Measurements from ENCODE around the gene CDH20.

Gene CDH20

GRCh38 chr18:61582202-61582710 lies 249.0 kb downstream of the CDH20 start:
- no peak overlapping the region for H3K4me3 Mint-ChIP-seq
- no peaks in the 10 kb centered on the region for H3K36me3 Mint-ChIP-seq
- no peaks in the 10 kb centered on the region for H3K9me3 Mint-ChIP-seq
- DNase-seq (ENCODE audit: low spot score in 2 of 2) (no peak), ATAC-seq (no peak)
- H3K4me1 Mint-ChIP-seq: peaks cover 9% of the 10 kb centered on the region
- no peak overlapping the region for H3K27ac Mint-ChIP-seq

GRCh38 chr18:61583548-61583947 lies 250.3 kb downstream of the CDH20 start:
- DNase-seq (ENCODE audit: low spot score in 2 of 2) (no peak), ATAC-seq (no peak)
- H3K9me3 Mint-ChIP-seq: no peaks in the 10 kb centered on the region
- no peak overlapping the region for H3K27ac Mint-ChIP-seq
- no peaks in the 10 kb centered on the region for H3K36me3 Mint-ChIP-seq
- no peak overlapping the region for H3K4me3 Mint-ChIP-seq
- peaks cover 9% of the 10 kb centered on the region for H3K4me1 Mint-ChIP-seq

GRCh38 chr18:61587865-61588264 lies 254.6 kb downstream of the CDH20 start:
- DNase-seq (ENCODE audit: low spot score in 2 of 2): no peak
- Mint-ChIP-seq H3K4me3 (no peak overlapping the region), H3K4me1 (no peaks in the 10 kb centered on the region), H3K36me3 (no peaks in the 10 kb centered on the region), H3K27ac (no peak overlapping the region), H3K9me3 (no peaks in the 10 kb centered on the region)
- no peak for ATAC-seq

GRCh38 chr18:61589053-61589723 lies 256.0 kb downstream of the CDH20 start:
- Mint-ChIP-seq H3K9me3 (no peaks in the 10 kb centered on the region), H3K4me3 (no peak overlapping the region), H3K36me3 (no peaks in the 10 kb centered on the region), H3K4me1 (no peaks in the 10 kb centered on the region), H3K27ac (no peak overlapping the region)
- ATAC-seq: no peak
- no peak for DNase-seq (ENCODE audit: low spot score in 2 of 2)

- Mint-ChIP-seq H3K4me3 (no peak overlapping the region), H3K27ac (no peak overlapping the region), H3K9me3 (no peaks in the 10 kb centered on the region), H3K36me3 (no peaks in the 10 kb centered on the region), H3K4me1 (no peaks in the 10 kb centered on the region)
- DNase-seq (ENCODE audit: low spot score in 2 of 2) (no peak), ATAC-seq (no peak)
These were observed 256.5 kb downstream of the CDH20 start for GRCh38 chr18:61589724-61590065.

- H3K4me1 Mint-ChIP-seq: no peaks in the 10 kb centered on the region
- ATAC-seq: no peak
- no peaks in the 10 kb centered on the region for H3K9me3 Mint-ChIP-seq
- no peak overlapping the region for H3K27ac Mint-ChIP-seq
- DNase-seq (ENCODE audit: low spot score in 2 of 2): no peak
- no peaks in the 10 kb centered on the region for H3K36me3 Mint-ChIP-seq
- no peak overlapping the region for H3K4me3 Mint-ChIP-seq
These were observed 258.0 kb downstream of the CDH20 start for GRCh38 chr18:61591253-61591652.

- Mint-ChIP-seq H3K4me3 (no peak overlapping the region), H3K9me3 (no peaks in the 10 kb centered on the region), H3K27ac (no peak overlapping the region), H3K4me1 (no peaks in the 10 kb centered on the region), H3K36me3 (no peaks in the 10 kb centered on the region)
- no peak for DNase-seq (ENCODE audit: low spot score in 2 of 2)
- ATAC-seq: no peak
These were observed 262.5 kb downstream of the CDH20 start for GRCh38 chr18:61595615-61596251.

GRCh38 chr18:61596296-61596695 lies 263.1 kb downstream of the CDH20 start:
- ATAC-seq (no peak), DNase-seq (ENCODE audit: low spot score in 2 of 2) (no peak)
- no peak overlapping the region for H3K4me3 Mint-ChIP-seq
- H3K27ac Mint-ChIP-seq: no peak overlapping the region
- no peaks in the 10 kb centered on the region for H3K9me3 Mint-ChIP-seq
- H3K4me1 Mint-ChIP-seq: no peaks in the 10 kb centered on the region
- no peaks in the 10 kb centered on the region for H3K36me3 Mint-ChIP-seq

GRCh38 chr18:61597316-61597715 lies 264.1 kb downstream of the CDH20 start:
- no peaks in the 10 kb centered on the region for H3K9me3 Mint-ChIP-seq
- no peak for ATAC-seq
- no peak overlapping the region for H3K27ac Mint-ChIP-seq
- no peaks in the 10 kb centered on the region for H3K4me1 Mint-ChIP-seq
- no peak overlapping the region for H3K4me3 Mint-ChIP-seq
- no peak for DNase-seq (ENCODE audit: low spot score in 2 of 2)
- no peaks in the 10 kb centered on the region for H3K36me3 Mint-ChIP-seq

- Mint-ChIP-seq H3K4me3 (no peak overlapping the region), H3K9me3 (no peaks in the 10 kb centered on the region), H3K4me1 (no peaks in the 10 kb centered on the region), H3K27ac (no peak overlapping the region), H3K36me3 (no peaks in the 10 kb centered on the region)
- DNase-seq (ENCODE audit: low spot score in 2 of 2) (no peak), ATAC-seq (no peak)
These were observed 267.2 kb downstream of the CDH20 start for GRCh38 chr18:61600422-61600821.

GRCh38 chr18:61602836-61603235 lies 269.6 kb downstream of the CDH20 start:
- Mint-ChIP-seq H3K27ac (no peak overlapping the region), H3K4me3 (no peak overlapping the region), H3K4me1 (no peaks in the 10 kb centered on the region), H3K9me3 (no peaks in the 10 kb centered on the region), H3K36me3 (no peaks in the 10 kb centered on the region)
- ATAC-seq (no peak), DNase-seq (ENCODE audit: low spot score in 2 of 2) (no peak)

Data from stimulated activated effector memory CD8-positive, alpha-beta T cell treated with anti-CD3 and anti-CD28 coated beads, Interleukin-12 subunit alpha, Interleukin-12 subunit beta, amount 100 ng/mL, for 72 hours (primary cell).